GM12878 (cell line): Measurements from ENCODE around the gene DNASE1. TPM values are rescaled to one million over a fixed set of nuclear protein-coding genes. Genes with fewer than 3 reads are reported as not detected.

ENCODE experiments used
- ATAC-seq: fragments of 200-7000 bp; cut with Tn5 transposase; 3 replicates; pipeline ENCODE4 v1.9.1; 2020; ENCODE audit warnings: mild to moderate bottlenecking, moderate library complexity
- BruUV-seq: library from RNA; stranded (reverse); fragments of 400-500 nt; replicated peaks from 2 replicates; lab custom pipeline; 2021; lab: Mats Ljungman, UMichigan
- CTCF ChIA-PET: fragments of 300-600 bp; sonication (Branson Sonifier 250); formaldehyde crosslinking; extraction: SDS; loops from one replicate; lab custom pipeline; 2021; ENCODE audit warnings: inconsistent platforms; lab: Yijun Ruan, JAX
- POLR2A ChIA-PET: fragments of 350-600 bp; formaldehyde crosslinking; extraction: SDS; loops from one replicate; lab custom pipeline; 2021; ENCODE audit warnings: inconsistent platforms; lab: Charles Lee
- RAD21 ChIA-PET: fragments of 300-600 bp; sonication (Branson Sonifier 250); formaldehyde crosslinking; loops from one replicate; lab custom pipeline; 2023; ENCODE audit warnings: antibody characterized with exemption; ENCODE audit not compliant: unreplicated experiment; lab: Charles Lee
- SMC1A ChIA-PET: fragments of 300-600 bp; sonication (Branson Sonifier 250); formaldehyde crosslinking; loops from one replicate; lab custom pipeline; 2023; ENCODE audit not compliant: unreplicated experiment, uncharacterized antibody; lab: Charles Lee
- DNase-seq: peaks from one replicate; pipeline ENCODE4 v3.0.0-alpha.2; 2011; ENCODE audit warnings: low read depth, low spot score
- FAIRE-seq: peaks from 3 replicates; lab custom pipeline; 2011; peaks lifted over from hg19 to GRCh38; lab: Jason Lieb, UNC
- H2AFZ ChIP-seq: 2 replicates; pipeline ENCODE4 v1.6.0; 2011; ENCODE audit warnings: low read depth, low read length, control low read depth; ENCODE audit not compliant: control insufficient read depth
- H3K27ac ChIP-seq: 2 replicates; pipeline ENCODE4 v1.5.1; 2011; ENCODE audit warnings: control low read depth; ENCODE audit not compliant: control insufficient read depth, insufficient read depth
- H3K27me3 ChIP-seq, 2 experiments: replicated peaks in 1 of 2; 2 replicates each; pipeline versions ENCODE4 v1.6.0 to v1.6.1; 2011; ENCODE audit warnings: low read length in 1 of 2; ENCODE audit not compliant: control insufficient read depth in 2 of 2, insufficient read depth in 2 of 2
- H3K36me3 ChIP-seq, 2 experiments: 2 replicates each; pipeline ENCODE4 v1.5.1; 2011; ENCODE audit warnings: low read length in 1 of 2; ENCODE audit not compliant: control insufficient read depth in 2 of 2, insufficient read depth in 2 of 2
- H3K4me1 ChIP-seq: 2 replicates; pipeline ENCODE4 v1.6.1; 2011; ENCODE audit warnings: mild to moderate bottlenecking, low read length, moderate library complexity, mixed read lengths; ENCODE audit not compliant: control insufficient read depth, insufficient read depth
- H3K4me2 ChIP-seq: 2 replicates; pipeline ENCODE4 v1.6.0; 2011; ENCODE audit warnings: control low read depth; ENCODE audit not compliant: control insufficient read depth, insufficient read depth
- H3K4me3 ChIP-seq: fragments of 200-600 bp; sonication (generic); 2 replicates; pipeline ENCODE4 v1.5.1; 2016
- H3K79me2 ChIP-seq: 2 replicates; pipeline ENCODE4 v1.6.0; 2011; ENCODE audit warnings: low read length; ENCODE audit not compliant: control insufficient read depth, insufficient read depth
- H3K9ac ChIP-seq: 2 replicates; pipeline ENCODE4 v1.8.0; 2011; ENCODE audit warnings: low read length, control low read depth, mixed read lengths; ENCODE audit not compliant: control insufficient read depth, insufficient read depth
- H3K9me3 ChIP-seq: replicated peaks from 3 replicates; pipeline ENCODE4 v1.5.1; 2011; ENCODE audit warnings: mild to moderate bottlenecking, low read length; ENCODE audit not compliant: control insufficient read depth, insufficient read depth
- H4K20me1 ChIP-seq: 2 replicates; pipeline ENCODE4 v1.6.0; 2011; ENCODE audit not compliant: control insufficient read depth, insufficient read depth
- ATF2 ChIP-seq: IDR thresholded peaks from 2 replicates; pipeline ENCODE4 v1.6.1; 2012; ENCODE audit warnings: low read length, inconsistent platforms
- CBFB ChIP-seq: IDR thresholded peaks from 2 replicates; pipeline ENCODE4 v1.6.1; 2016; ENCODE audit warnings: antibody characterized with exemption, low read depth
- CUX1 ChIP-seq: IDR thresholded peaks from 2 replicates; pipeline ENCODE4 v1.6.1; 2012; ENCODE audit warnings: improper control_type of control experiment, low read depth, low read length; ENCODE audit not compliant: insufficient replicate concordance
- EP300 ChIP-seq, 2 experiments: fragments of 150-350 bp in 1 of 2; IDR thresholded peaks; 2 replicates each; pipeline ENCODE4 v1.6.1; 2011 to 2012; ENCODE audit warnings: low read depth in 2 of 2, low read length in 2 of 2, borderline replicate concordance in 1 of 2, improper control_type of control experiment in 1 of 2, inconsistent platforms in 1 of 2; ENCODE audit not compliant: control insufficient read depth in 1 of 2
- GATAD2B ChIP-seq: fragments of 450-650 bp; conservative IDR thresholded peaks from 2 replicates; pipeline ENCODE4 v1.6.1; 2017; ENCODE audit warnings: low read depth, mild to moderate bottlenecking, moderate library complexity
- JUND ChIP-seq: IDR thresholded peaks from 2 replicates; pipeline ENCODE4 v1.6.1; 2012; ENCODE audit warnings: low read depth, mild to moderate bottlenecking, low read length, improper control_type of control experiment, moderate library complexity
- MXI1 ChIP-seq: fragments of 150-350 bp; IDR thresholded peaks from 2 replicates; pipeline ENCODE4 v1.6.1; 2011; ENCODE audit warnings: low read depth, mild to moderate bottlenecking, inconsistent platforms, low read length, improper control_type of control experiment
- NFYA ChIP-seq: IDR thresholded peaks from 2 replicates; pipeline ENCODE4 v1.6.1; 2011; ENCODE audit warnings: low read depth, mild to moderate bottlenecking, low read length, improper control_type of control experiment, borderline replicate concordance
- NFYB ChIP-seq: IDR thresholded peaks from 2 replicates; pipeline ENCODE4 v1.6.1; 2011; ENCODE audit warnings: low read depth, mild to moderate bottlenecking, low read length, improper control_type of control experiment, moderate library complexity; ENCODE audit not compliant: insufficient read depth
- PML ChIP-seq: IDR thresholded peaks from 2 replicates; pipeline ENCODE4 v1.6.1; 2012; ENCODE audit warnings: low read length, inconsistent platforms
- RAD21 ChIP-seq: IDR thresholded peaks from 2 replicates; pipeline ENCODE4 v1.6.1; 2011; ENCODE audit warnings: mild to moderate bottlenecking, low read depth, low read length, moderate library complexity; ENCODE audit not compliant: insufficient read depth
- RAD51 ChIP-seq: fragments of 450-650 bp; IDR thresholded peaks from 2 replicates; pipeline ENCODE4 v1.6.1; 2016; ENCODE audit warnings: moderate library complexity, mild to moderate bottlenecking, inconsistent platforms
- RCOR1 ChIP-seq: conservative IDR thresholded peaks from 2 replicates; pipeline ENCODE4 v1.6.1; 2012; ENCODE audit warnings: low read depth, low read length, improper control_type of control experiment
- SREBF1 ChIP-seq: IDR thresholded peaks from 2 replicates; pipeline ENCODE4 v1.6.1; 2012; ENCODE audit warnings: mild to moderate bottlenecking, low read length
- SUPT20H ChIP-seq: IDR thresholded peaks from 2 replicates; pipeline ENCODE4 v1.6.1; 2011; ENCODE audit warnings: low read depth, mild to moderate bottlenecking, low read length, moderate library complexity, borderline replicate concordance; ENCODE audit not compliant: control insufficient read depth
- ZBED1 ChIP-seq: IDR thresholded peaks from 2 replicates; pipeline ENCODE4 v1.6.1; 2016; ENCODE audit warnings: borderline replicate concordance
- ZZZ3 ChIP-seq: IDR thresholded peaks from 2 replicates; pipeline ENCODE4 v1.6.1; 2011; ENCODE audit warnings: low read depth; ENCODE audit not compliant: control insufficient read depth, insufficient read length
- WGBS: methylation state at CpG from one replicate; pipeline ENCODE4 v1.1.6; 2016; ENCODE audit warnings: low lambda C conversion rate; ENCODE audit not compliant: insufficient replicate concordance, insufficient coverage; ENCODE audit errors: missing lambda C conversion rate; 5-methylcytosine and 5-hydroxymethylcytosine counted together
- in situ Hi-C: fragments of 300-500 bp; cut with MboI; formaldehyde crosslinking; loops from 9 replicates; pipeline ENCODE4 v1.14.3; 2018; ENCODE audit warnings: mixed read lengths
- intact Hi-C: fragments of 100-400 bp; cut with micrococcal nuclease; formaldehyde crosslinking; loops from one replicate; pipeline ENCODE4 v1.14.2; 2022; ENCODE audit not compliant: unreplicated experiment
- polyA plus RNA-seq, 11 experiments: library from polyadenylated mRNA; depleted of rRNA in 4 of 11; unstranded in 6 of 11; stranded (reverse) in 5 of 11; fragments of >200 nt; fragmentation: Nextera tagmentation in 4 of 11; fragmentation: Illumina TruSeq in 1 of 11; extraction: Ambion mirVana in 4 of 11; extraction: Trizol in 1 of 11; gene quantifications; 1 replicate in 1 of 11; 2 replicates in 10 of 11; pipeline versions ENCODE4 v1.2.1 to v1.2.3, GENCODE V29; 2011 to 2016; ENCODE audit warnings: inconsistent platforms in 2 of 11, missing spikeins in 2 of 11, low read depth in 1 of 11
- total RNA-seq, 4 experiments: library from RNA; depleted of rRNA in 3 of 4; stranded (reverse); fragments of >200 nt in 3 of 4; fragmentation: Illumina TruSeq in 1 of 4; extraction: Trizol in 1 of 4; gene quantifications; 2 replicates each; pipeline versions ENCODE4 v1.2.1 to v1.2.3, GENCODE V29; 2013 to 2021

Gene DNASE1
- total and polyA plus RNA-seq, 10 of the 15 experiments (the other 5 are each of a cell fraction or from before 2014, with no cell fraction given), result 0.23 to 12.0 (median 7.9) TPM

- Histone ChIP-seq H3K9me3 (no peaks in the 10 kb centered on the region), H4K20me1 (no peaks in the 10 kb centered on the region), H3K4me2 (no peak overlapping the region), H3K4me1 (peaks cover 5% of the 10 kb centered on the region; the same call in 1 of the 2 replicates), H3K79me2 (peaks cover 2% of the 10 kb centered on the region; the same call in 1 of the 2 replicates), H3K27me3 (no peaks in the 10 kb centered on the region), H3K4me3 (no peak overlapping the region), H2AFZ (no peak overlapping the region), H3K9ac (no peak overlapping the region), H3K27ac (no peak overlapping the region), H3K36me3 (peaks cover 18 to 25% of the 10 kb centered on the region in 2 experiments)
- ChIA-PET RAD21 (interaction anchor here (0.7 to 1.4 kb wide), 2 partner anchors 178 to 189 kb away, joined by 3 to 6 read pairs; no protein-coding TSS in a partner anchor), SMC1A (interaction anchor here (1.3 kb wide), 1 partner anchor 188 kb away, joined by 9 read pairs; no protein-coding TSS in a partner anchor), POLR2A (no interaction called here), CTCF (interaction anchor here (1.0 to 2.2 kb wide), 7 partner anchors 8 to 640 kb away, joined by 3 to 16 read pairs (median 3); no protein-coding TSS in a partner anchor)
- intact Hi-C loops (loop anchor here (2.0 to 5.0 kb wide), 2 partner anchors 189 to 563 kb away; no protein-coding TSS in a partner anchor), in situ Hi-C loops (loop anchor here (5.0 kb wide), 1 partner anchor 188 kb away; no protein-coding TSS in a partner anchor)
- WGBS, result 83% methylated on average over 7 of the region's 7 CpGs
- TF ChIP-seq MXI1, result no peak
- no peak for TF ChIP-seq CBFB
- TF ChIP-seq SREBF1, result no peak
- no peak for TF ChIP-seq EP300 (IDR thresholded peaks at IDR 0.05; ENCODE audit: borderline replicate concordance in 1 of 2, control insufficient read depth in 1 of 2, low read depth in 2 of 2, low read length in 2 of 2)
- TF ChIP-seq ZZZ3, result no peak
- no peak for TF ChIP-seq ZBED1
- no peak for TF ChIP-seq RCOR1
- no peak for TF ChIP-seq GATAD2B
- TF ChIP-seq PML, result no peak
- no peak for TF ChIP-seq ATF2
- TF ChIP-seq SUPT20H, result no peak
- no peak for TF ChIP-seq NFYB
- no peak for TF ChIP-seq RAD21
- TF ChIP-seq RAD51, result no peak
- no peak for TF ChIP-seq NFYA
- no peak for TF ChIP-seq JUND
- no peak for TF ChIP-seq CUX1
- no TSS peak for BruUV-seq
- ATAC-seq, result no peak
- DNase-seq, result no peak
- FAIRE-seq, result no peak
These were observed 35.2 kb downstream of the DNASE1 start for GRCh38 chr16:3689731-3690130.
